Mesendoderm (in vitro differentiated cells): ENCODE results near the gene EFHD1. TPM values are rescaled to one million over a fixed set of nuclear protein-coding genes. Genes with fewer than 3 reads are reported as not detected.

Source experiments
- small RNA-seq: library from polyadenylated mRNA; stranded (forward); fragments of <200 nt; extraction: miRNeasy Mini kit (QIAGEN cat#:217004); gene quantifications from one replicate; pipeline ENCODE3, GENCODE V24; 2013; ENCODE audit not compliant: insufficient read depth

The EFHD1 gene

Small RNA genes within 50 kb of the gene (small RNA-seq; reads per million reads assigned to genes)
- gene RN7SL359P = not detected
